Measurements from ENCODE around the gene AP3M1. TPM values are rescaled to one million over a fixed set of nuclear protein-coding genes. Genes with fewer than 3 reads are reported as not detected.

Gene AP3M1
- total RNA-seq, 6 experiments from 2014 or later = 16.2 to 22.4 (median 19.9) TPM

GRCh38 chr10:74096777-74097176, 53.9 kb downstream of the AP3M1 start:
- WGBS (ENCODE audit: insufficient coverage, low coverage, low lambda C conversion rate, missing lambda C conversion rate) = 100% methylated on average over 2 of the region's 2 CpGs
- Histone ChIP-seq H3K27me3 (no peaks in the 10 kb centered on the region), H3K4me1 (peaks cover 0 to 14% (median 4%) of the 10 kb centered on the region in 4 donors), H3K27ac (peak overlapping the region in 1 of 3 donors; percentile 13), H3K4me3 (no peak overlapping the region), H3K36me3 (peaks cover 0 to 25% (median 5%) of the 10 kb centered on the region in 4 donors), H3K9me3 (no peaks in the 10 kb centered on the region)
- DNase-seq (no peak), ATAC-seq (no peak)
- intact Hi-C loops (cut with DNase I) = loop anchor here in 1 of 2 donors (10.0 kb wide), 1 partner anchor 212 kb away; no protein-coding TSS in a partner anchor
- TF ChIP-seq, protein P1, sequence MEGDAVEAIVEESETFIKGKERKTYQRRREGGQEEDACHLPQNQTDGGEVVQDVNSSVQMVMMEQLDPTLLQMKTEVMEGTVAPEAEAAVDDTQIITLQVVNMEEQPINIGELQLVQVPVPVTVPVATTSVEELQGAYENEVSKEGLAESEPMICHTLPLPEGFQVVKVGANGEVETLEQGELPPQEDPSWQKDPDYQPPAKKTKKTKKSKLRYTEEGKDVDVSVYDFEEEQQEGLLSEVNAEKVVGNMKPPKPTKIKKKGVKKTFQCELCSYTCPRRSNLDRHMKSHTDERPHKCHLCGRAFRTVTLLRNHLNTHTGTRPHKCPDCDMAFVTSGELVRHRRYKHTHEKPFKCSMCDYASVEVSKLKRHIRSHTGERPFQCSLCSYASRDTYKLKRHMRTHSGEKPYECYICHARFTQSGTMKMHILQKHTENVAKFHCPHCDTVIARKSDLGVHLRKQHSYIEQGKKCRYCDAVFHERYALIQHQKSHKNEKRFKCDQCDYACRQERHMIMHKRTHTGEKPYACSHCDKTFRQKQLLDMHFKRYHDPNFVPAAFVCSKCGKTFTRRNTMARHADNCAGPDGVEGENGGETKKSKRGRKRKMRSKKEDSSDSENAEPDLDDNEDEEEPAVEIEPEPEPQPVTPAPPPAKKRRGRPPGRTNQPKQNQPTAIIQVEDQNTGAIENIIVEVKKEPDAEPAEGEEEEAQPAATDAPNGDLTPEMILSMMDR (IDR thresholded peaks at IDR 0.05) = no peak
- no peak for TF ChIP-seq POLR2A (IDR thresholded peaks at IDR 0.05)

DNA sequence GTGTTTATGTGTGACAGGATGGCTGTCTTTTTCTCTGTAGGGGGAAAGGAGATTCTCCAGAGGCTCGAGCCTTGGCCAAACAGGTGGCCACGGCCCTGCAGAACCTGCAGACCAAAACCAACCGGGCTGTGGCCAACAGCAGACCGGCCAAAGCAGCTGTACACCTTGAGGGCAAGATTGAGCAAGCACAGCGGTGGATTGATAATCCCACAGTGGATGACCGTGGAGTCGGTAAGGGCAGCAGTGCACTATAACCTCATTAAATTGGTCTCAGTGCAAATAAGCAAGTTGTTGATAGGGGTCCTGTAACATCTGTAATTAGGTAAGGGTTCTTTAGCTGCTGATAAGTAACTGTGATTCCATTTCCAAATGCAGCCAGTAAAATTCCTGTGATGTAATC, 56.4 kb downstream of the AP3M1 start:
- Histone ChIP-seq H3K4me3 (no peak overlapping the region), H3K27ac (no peak overlapping the region), H3K27me3 (no peaks in the 10 kb centered on the region), H3K4me1 (peaks cover 0 to 14% (median 4%) of the 10 kb centered on the region in 4 donors), H3K36me3 (peaks cover 0 to 29% (median 2%) of the 10 kb centered on the region in 4 donors), H3K9me3 (no peaks in the 10 kb centered on the region)
- intact Hi-C loops (cut with DNase I) = loop anchor here in 1 of 2 donors (10.0 kb wide), 1 partner anchor 209 kb away; no protein-coding TSS in a partner anchor
- peak; percentile 34 to 65 (median 64) for DNase-seq
- ATAC-seq = peak; percentile 39 to 75 (median 64)
- 21% methylated on average over 2 of the region's 7 CpGs for WGBS (ENCODE audit: insufficient coverage, low coverage, low lambda C conversion rate, missing lambda C conversion rate)
- TF ChIP-seq POLR2A (IDR thresholded peaks at IDR 0.05) = no peak
- TF ChIP-seq, protein P1 (IDR thresholded peaks at IDR 0.05) = no peak

DNA sequence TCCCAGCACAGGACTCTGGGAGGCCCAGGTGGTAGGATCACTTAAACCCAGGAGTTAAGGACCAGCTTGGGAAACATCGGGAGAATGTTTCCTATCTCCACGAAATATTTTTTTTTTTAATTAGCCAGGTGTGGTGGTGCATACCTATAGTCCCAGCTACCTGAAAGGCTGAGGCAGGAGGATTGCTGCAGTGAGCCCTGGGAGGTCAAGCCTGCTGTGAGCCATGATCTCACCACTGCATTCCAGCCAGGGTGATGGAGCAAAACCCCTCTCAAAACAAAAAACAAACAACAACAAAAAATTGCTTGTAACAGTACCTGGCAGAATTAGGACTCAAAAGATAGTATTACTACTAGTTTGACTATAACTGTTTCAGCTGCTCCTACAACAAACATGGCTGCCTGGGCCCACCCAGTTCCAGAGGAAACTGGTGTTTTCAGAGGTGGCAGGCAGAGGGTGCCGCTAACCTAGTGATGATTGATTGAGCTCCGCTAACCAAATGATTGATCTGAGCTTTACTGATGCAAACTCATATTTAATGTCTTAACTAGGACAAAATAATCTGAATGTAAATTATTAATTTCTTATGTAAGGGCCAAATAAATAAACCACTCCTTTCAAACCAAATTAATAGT, 57.0 kb downstream of the AP3M1 start:
- H3K36me3 ChIP-seq = peaks cover 0 to 31% (median 2%) of the 10 kb centered on the region in 4 donors
- TF ChIP-seq POLR2A (IDR thresholded peaks at IDR 0.05) = no peak
- TF ChIP-seq, protein P1 (IDR thresholded peaks at IDR 0.05) = no peak
- ATAC-seq = no peak

DNA sequence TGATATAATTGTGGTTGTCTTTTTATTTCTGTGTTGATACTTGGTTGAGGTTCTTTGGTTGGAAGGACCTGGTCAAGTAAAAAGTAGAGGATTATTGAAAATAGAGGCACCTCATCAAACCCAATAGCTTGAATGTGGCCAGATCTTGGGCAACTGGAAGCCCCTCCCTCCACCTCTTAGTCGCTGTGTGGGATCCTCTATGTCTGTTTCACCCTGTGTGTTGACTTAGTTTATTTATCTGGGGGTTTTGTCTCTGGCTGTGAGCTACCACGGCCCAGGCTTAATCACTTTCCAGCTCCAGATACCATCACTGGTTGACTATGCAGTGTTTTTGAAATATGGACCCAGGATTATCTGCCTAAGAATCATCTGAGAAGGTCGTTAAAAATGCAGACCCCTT, 58.3 kb downstream of the AP3M1 start:
- TF ChIP-seq, protein P1 (IDR thresholded peaks at IDR 0.05) = no peak
- no peak for TF ChIP-seq POLR2A (IDR thresholded peaks at IDR 0.05)
- intact Hi-C loops (cut with DNase I) = loop anchor here in 1 of 2 donors (10.0 kb wide), 1 partner anchor 208 kb away; no protein-coding TSS in a partner anchor
- Histone ChIP-seq H3K27me3 (no peaks in the 10 kb centered on the region), H3K9me3 (no peaks in the 10 kb centered on the region), H3K4me3 (no peak overlapping the region), H3K4me1 (peaks cover 0 to 5% (median 1%) of the 10 kb centered on the region in 4 donors), H3K27ac (no peak overlapping the region), H3K36me3 (peaks cover 0 to 31% (median 2%) of the 10 kb centered on the region in 4 donors)
- 95% methylated on average over 3 of the region's 3 CpGs for WGBS (ENCODE audit: insufficient coverage, low coverage, low lambda C conversion rate, missing lambda C conversion rate)
- ATAC-seq (no peak), DNase-seq (no peak)

More for the DNA sequence above, 57.0 kb downstream of the AP3M1 start:
- Histone ChIP-seq H3K4me1 (peaks cover 0 to 14% (median 4%) of the 10 kb centered on the region in 4 donors), H3K9me3 (no peaks in the 10 kb centered on the region), H3K4me3 (no peak overlapping the region), H3K27me3 (no peaks in the 10 kb centered on the region), H3K27ac (no peak overlapping the region)
- no peak for DNase-seq
- intact Hi-C loops (cut with DNase I) = loop anchor here in 1 of 2 donors (10.0 kb wide), 1 partner anchor 209 kb away; no protein-coding TSS in a partner anchor
- WGBS (ENCODE audit: insufficient coverage, low coverage, low lambda C conversion rate, missing lambda C conversion rate) = 94% methylated on average over 4 of the region's 4 CpGs
